Neuron (in vitro differentiated cells): ENCODE results near the gene FAM168B.

Experiments used
- H2AFZ ChIP-seq: one replicate; pipeline ENCODE4 v1.6.1; 2013; ENCODE audit warnings: low read depth, mild to moderate bottlenecking, inconsistent platforms, low read length, moderate library complexity
- H3K27me3 ChIP-seq: one replicate; pipeline ENCODE4 v1.6.1; 2013; ENCODE audit warnings: low read length; ENCODE audit not compliant: insufficient read depth
- H3K36me3 ChIP-seq: one replicate; pipeline ENCODE4 v1.6.1; 2013; ENCODE audit warnings: low read length; ENCODE audit not compliant: insufficient read depth
- H3K4me1 ChIP-seq: one replicate; pipeline ENCODE4 v1.6.1; 2013; ENCODE audit warnings: low read length; ENCODE audit not compliant: insufficient read depth
- H3K4me3 ChIP-seq: 2 replicates; pipeline ENCODE4 v1.5.1; 2013; ENCODE audit warnings: mild to moderate bottlenecking, low read length, moderate library complexity
- H3K9me3 ChIP-seq: one replicate; pipeline ENCODE4 v1.6.1; 2013; ENCODE audit warnings: low read length

FAM168B gene

GRCh38 chr2:131005216-131005935, 87.9 kb downstream of the FAM168B start:
- H3K4me3 ChIP-seq: no peak overlapping the region
- H3K36me3 ChIP-seq: no peaks in the 10 kb centered on the region
- H3K27me3 ChIP-seq: peaks cover 13% of the 10 kb centered on the region
- no peaks in the 10 kb centered on the region for H3K4me1 ChIP-seq
- no peaks in the 10 kb centered on the region for H3K9me3 ChIP-seq
- no peak overlapping the region for H2AFZ ChIP-seq

GRCh38 chr2:131004446-131005209, 88.6 kb downstream of the FAM168B start:
- no peak overlapping the region for H3K4me3 ChIP-seq
- H3K27me3 ChIP-seq: peaks cover 13% of the 10 kb centered on the region
- H3K36me3 ChIP-seq: no peaks in the 10 kb centered on the region
- no peaks in the 10 kb centered on the region for H3K4me1 ChIP-seq
- H2AFZ ChIP-seq: no peak overlapping the region
- H3K9me3 ChIP-seq: no peaks in the 10 kb centered on the region

GRCh38 chr2:130998561-130998960, 94.7 kb downstream of the FAM168B start:
- no peak overlapping the region for H3K4me3 ChIP-seq
- peaks cover 3% of the 10 kb centered on the region for H3K27me3 ChIP-seq
- H2AFZ ChIP-seq: no peak overlapping the region
- H3K9me3 ChIP-seq: no peaks in the 10 kb centered on the region
- H3K4me1 ChIP-seq: no peaks in the 10 kb centered on the region
- no peaks in the 10 kb centered on the region for H3K36me3 ChIP-seq
